Measurements from ENCODE around the gene MDFIC2. TPM values are rescaled to one million over a fixed set of nuclear protein-coding genes. Genes with fewer than 3 reads are reported as not detected.
A peak's percentile ranks its signal among the peaks of the same experiment; 100 is the strongest.

Gene MDFIC2
- total RNA-seq (2014; rRNA removed; shearing (Covaris generic)) = not detected in 2 replicates
- polyA plus RNA-seq (2016; fragmentation: Nextera tagmentation; extraction: Ambion mirVana) = not detected in 2 replicates
- long read RNA-seq = 0 reads

GRCh38 chr3:70312336-70312735 lies at the start of gene MDFIC2:
Gene MDFIC2, minus strand, starts transcription at chr3:70312638. Its CDS starts 665 bp downstream, at chr3:70311973.
- H3K4me1 Mint-ChIP-seq = peaks cover 13% of the 10 kb centered on the region; the same call in 2 of the 3 replicates
- H3K79me2 ChIP-seq (replicated peaks; ENCODE audit: insufficient read depth) = no peaks in the 10 kb centered on the region
- no peaks in the 10 kb centered on the region for H3K27me3 Mint-ChIP-seq (ENCODE audit: insufficient read depth, low read depth, poor library complexity)
- H2AFZ ChIP-seq = peak within 1 kb of the TSS; percentile 16; the same call in 1 of the 2 replicates
- H3K4me1 ChIP-seq (ENCODE audit: insufficient read depth) = peaks cover 18% of the 10 kb centered on the region
- peak; percentile 53 for DNase-seq (ENCODE audit: low spot score)
- no peaks in the 10 kb centered on the region for H3K27me3 ChIP-seq (ENCODE audit: insufficient read depth)
- TF ChIP-seq CREB1 (CRISPR knock-in tag; IDR thresholded peaks at IDR 0.05; ENCODE audit: low read depth) = no peak
- no peak for TF ChIP-seq ETS1 (IDR thresholded peaks at IDR 0.05)
- no peak for TF ChIP-seq CTCF (conservative IDR thresholded peaks at IDR 0.05; ENCODE audit: low read depth in 2 of 2)
- TF ChIP-seq REST (IDR thresholded peaks at IDR 0.05; ENCODE audit: unreplicated experiment) = no peak
- no peak for TF ChIP-seq NANOG (IDR thresholded peaks at IDR 0.05; ENCODE audit: borderline replicate concordance)
- no peak for TF ChIP-seq STAT1 (IDR thresholded peaks at IDR 0.05; ENCODE audit: unreplicated experiment)
- no peak for TF ChIP-seq ZNF462 (CRISPR knock-in tag; IDR thresholded peaks at IDR 0.05)
- no peak for TF ChIP-seq JUNB (IDR thresholded peaks at IDR 0.05; ENCODE audit: unreplicated experiment)
- no peak for TF ChIP-seq ZNF114 (CRISPR knock-in tag; IDR thresholded peaks at IDR 0.05)
- no peak for TF ChIP-seq ZNF331 (CRISPR knock-in tag; IDR thresholded peaks at IDR 0.05; ENCODE audit: low read depth)
- no peak for TF ChIP-seq EZH2 (IDR thresholded peaks at IDR 0.05; ENCODE audit: low read depth, unreplicated experiment)
- TF ChIP-seq POLR2AphosphoS5 (IDR thresholded peaks at IDR 0.05; ENCODE audit: low read depth) = no peak
- no peak for TF ChIP-seq EZH2phosphoT487 (IDR thresholded peaks at IDR 0.05; ENCODE audit: unreplicated experiment)
- H3K36me3 Mint-ChIP-seq (ENCODE audit: low read depth) = no peaks in the 10 kb centered on the region
- no peaks in the 10 kb centered on the region for H3K9me2 ChIP-seq (ENCODE audit: insufficient read depth)
- H3K9me3 Mint-ChIP-seq = no peaks in the 10 kb centered on the region
- H3K36me3 ChIP-seq (ENCODE audit: insufficient read depth) = no peaks in the 10 kb centered on the region
- ATAC-seq = peak; percentile 86
- H3K4me3 ChIP-seq = no peak within 1 kb of the TSS
- no peak within 1 kb of the TSS for H3K4me2 ChIP-seq
- peak within 1 kb of the TSS; percentile 74 for H3K27ac Mint-ChIP-seq
- no peaks in the 10 kb centered on the region for H3F3A ChIP-seq (replicated peaks; ENCODE audit: low read depth)
- H3K27ac ChIP-seq (ENCODE audit: low read depth) = no peak within 1 kb of the TSS
- H3K4me3 Mint-ChIP-seq = no peak within 1 kb of the TSS
- H4K20me1 ChIP-seq (replicated peaks; ENCODE audit: insufficient read depth) = no peaks in the 10 kb centered on the region
